Ovary (tissue), 3 donors: ENCODE measurements around the gene CRACDL.

Experiments
- POLR2A ChIP-seq: fragments of 450-650 bp; IDR thresholded peaks from one replicate; pipeline ENCODE4 v1.6.1; 2017; ENCODE audit warnings: antibody characterized with exemption, mild to moderate bottlenecking, moderate library complexity
- TF ChIP-seq, protein P1 (sequence below), 3 donors: fragments of 450-650 bp in 2 of 3; fragments of 200-600 bp in 1 of 3; IDR thresholded peaks; one replicate each; pipeline versions ENCODE4 v1.5.1 to v1.8.0; 2016 to 2022; ENCODE audit warnings: antibody characterized with exemption in 3 of 3, mild to moderate bottlenecking in 1 of 3
- donor health status: DM: no; HTN: no; CAD: no.

DNA sequence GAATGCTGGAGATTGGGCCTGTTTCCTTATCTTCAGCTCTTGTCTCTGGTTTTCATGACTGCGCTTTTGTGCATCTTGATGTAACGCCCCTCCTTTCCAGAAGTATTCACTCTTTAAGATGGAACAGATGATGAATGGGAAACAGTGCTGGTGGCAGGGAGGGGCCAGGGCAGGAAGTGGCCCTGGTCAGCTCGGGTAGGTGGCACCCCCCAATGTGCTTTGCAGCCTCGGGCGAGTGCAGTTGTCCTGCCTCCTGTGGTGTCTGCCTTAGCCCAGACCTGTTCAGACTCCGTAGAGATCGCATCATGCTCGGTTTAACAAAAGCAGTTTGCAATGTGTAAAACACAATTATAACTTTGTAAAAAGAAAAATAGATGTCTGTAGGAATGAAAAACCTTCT, 188.1 kb downstream of the CRACDL start:
- TF ChIP-seq, protein P1, sequence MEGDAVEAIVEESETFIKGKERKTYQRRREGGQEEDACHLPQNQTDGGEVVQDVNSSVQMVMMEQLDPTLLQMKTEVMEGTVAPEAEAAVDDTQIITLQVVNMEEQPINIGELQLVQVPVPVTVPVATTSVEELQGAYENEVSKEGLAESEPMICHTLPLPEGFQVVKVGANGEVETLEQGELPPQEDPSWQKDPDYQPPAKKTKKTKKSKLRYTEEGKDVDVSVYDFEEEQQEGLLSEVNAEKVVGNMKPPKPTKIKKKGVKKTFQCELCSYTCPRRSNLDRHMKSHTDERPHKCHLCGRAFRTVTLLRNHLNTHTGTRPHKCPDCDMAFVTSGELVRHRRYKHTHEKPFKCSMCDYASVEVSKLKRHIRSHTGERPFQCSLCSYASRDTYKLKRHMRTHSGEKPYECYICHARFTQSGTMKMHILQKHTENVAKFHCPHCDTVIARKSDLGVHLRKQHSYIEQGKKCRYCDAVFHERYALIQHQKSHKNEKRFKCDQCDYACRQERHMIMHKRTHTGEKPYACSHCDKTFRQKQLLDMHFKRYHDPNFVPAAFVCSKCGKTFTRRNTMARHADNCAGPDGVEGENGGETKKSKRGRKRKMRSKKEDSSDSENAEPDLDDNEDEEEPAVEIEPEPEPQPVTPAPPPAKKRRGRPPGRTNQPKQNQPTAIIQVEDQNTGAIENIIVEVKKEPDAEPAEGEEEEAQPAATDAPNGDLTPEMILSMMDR (IDR thresholded peaks at IDR 0.05): no peak
- TF ChIP-seq POLR2A: no peak
